ENCODE measurements around the gene ANKRD16. TPM values are rescaled to one million over a fixed set of nuclear protein-coding genes. Genes with fewer than 3 reads are reported as not detected.
A peak's percentile ranks its signal among the peaks of the same experiment; 100 is the strongest.

ANKRD16 gene
- total RNA-seq, 1 experiment from 2014 or later = 12.2 TPM

DNA sequence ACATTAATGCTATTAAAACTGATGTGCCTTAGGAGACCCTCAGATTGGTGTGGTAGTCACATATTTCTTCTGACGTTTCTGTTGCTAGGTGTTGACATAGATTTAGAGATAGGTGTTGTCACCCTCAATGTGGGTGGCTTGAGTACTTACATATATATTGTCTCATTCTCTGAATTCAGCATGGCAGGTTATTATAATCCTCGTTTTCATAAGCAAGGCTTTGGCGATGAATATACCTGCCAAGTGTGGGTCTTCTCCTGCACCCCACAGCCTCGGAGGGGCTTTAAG, 7.3 kb upstream of the ANKRD16 start:
- H3K4me3 Mint-ChIP-seq = no peak overlapping the region
- POLR2A ChIA-PET = no interaction called here
- peaks cover 6% of the 10 kb centered on the region for H3K4me1 Mint-ChIP-seq
- H3K27ac Mint-ChIP-seq = no peak overlapping the region
- peaks cover 8% of the 10 kb centered on the region; the same call in 1 of the 2 replicates for H3K9me3 Mint-ChIP-seq
- TF ChIP-seq, protein P1, sequence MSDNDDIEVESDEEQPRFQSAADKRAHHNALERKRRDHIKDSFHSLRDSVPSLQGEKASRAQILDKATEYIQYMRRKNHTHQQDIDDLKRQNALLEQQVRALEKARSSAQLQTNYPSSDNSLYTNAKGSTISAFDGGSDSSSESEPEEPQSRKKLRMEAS (CRISPR knock-in tag; IDR thresholded peaks at IDR 0.05) = no peak
- TF ChIP-seq, protein P2, sequence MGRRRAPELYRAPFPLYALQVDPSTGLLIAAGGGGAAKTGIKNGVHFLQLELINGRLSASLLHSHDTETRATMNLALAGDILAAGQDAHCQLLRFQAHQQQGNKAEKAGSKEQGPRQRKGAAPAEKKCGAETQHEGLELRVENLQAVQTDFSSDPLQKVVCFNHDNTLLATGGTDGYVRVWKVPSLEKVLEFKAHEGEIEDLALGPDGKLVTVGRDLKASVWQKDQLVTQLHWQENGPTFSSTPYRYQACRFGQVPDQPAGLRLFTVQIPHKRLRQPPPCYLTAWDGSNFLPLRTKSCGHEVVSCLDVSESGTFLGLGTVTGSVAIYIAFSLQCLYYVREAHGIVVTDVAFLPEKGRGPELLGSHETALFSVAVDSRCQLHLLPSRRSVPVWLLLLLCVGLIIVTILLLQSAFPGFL (CRISPR knock-in tag; IDR thresholded peaks at IDR 0.05; ENCODE audit: borderline replicate concordance) = no peak
- TF ChIP-seq GTF2I (CRISPR knock-in tag; conservative IDR thresholded peaks at IDR 0.05) (no peak), ZNF416 (CRISPR knock-in tag; IDR thresholded peaks at IDR 0.05) (no peak), JAZF1 (CRISPR knock-in tag; IDR thresholded peaks at IDR 0.05) (no peak), TP53 (CRISPR knock-in tag; IDR thresholded peaks at IDR 0.05) (no peak), ZBTB21 (CRISPR knock-in tag; IDR thresholded peaks at IDR 0.05; ENCODE audit: borderline replicate concordance) (no peak), ATF1 (CRISPR knock-in tag; IDR thresholded peaks at IDR 0.05) (no peak), JUN (CRISPR knock-in tag; IDR thresholded peaks at IDR 0.05) (no peak), ZNF138 (CRISPR knock-in tag; conservative IDR thresholded peaks at IDR 0.05) (no peak), CBFB (CRISPR knock-in tag; IDR thresholded peaks at IDR 0.05; ENCODE audit: low read depth) (no peak), NR1H2 (CRISPR knock-in tag; IDR thresholded peaks at IDR 0.05) (no peak), EMX1 (CRISPR knock-in tag; IDR thresholded peaks at IDR 0.05) (no peak)
- TF ChIP-seq, protein P3, sequence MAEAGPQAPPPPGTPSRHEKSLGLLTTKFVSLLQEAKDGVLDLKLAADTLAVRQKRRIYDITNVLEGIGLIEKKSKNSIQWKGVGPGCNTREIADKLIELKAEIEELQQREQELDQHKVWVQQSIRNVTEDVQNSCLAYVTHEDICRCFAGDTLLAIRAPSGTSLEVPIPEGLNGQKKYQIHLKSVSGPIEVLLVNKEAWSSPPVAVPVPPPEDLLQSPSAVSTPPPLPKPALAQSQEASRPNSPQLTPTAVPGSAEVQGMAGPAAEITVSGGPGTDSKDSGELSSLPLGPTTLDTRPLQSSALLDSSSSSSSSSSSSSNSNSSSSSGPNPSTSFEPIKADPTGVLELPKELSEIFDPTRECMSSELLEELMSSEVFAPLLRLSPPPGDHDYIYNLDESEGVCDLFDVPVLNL (CRISPR knock-in tag; IDR thresholded peaks at IDR 0.05; ENCODE audit: borderline replicate concordance, low read depth) = no peak
- TF ChIP-seq, protein P4, sequence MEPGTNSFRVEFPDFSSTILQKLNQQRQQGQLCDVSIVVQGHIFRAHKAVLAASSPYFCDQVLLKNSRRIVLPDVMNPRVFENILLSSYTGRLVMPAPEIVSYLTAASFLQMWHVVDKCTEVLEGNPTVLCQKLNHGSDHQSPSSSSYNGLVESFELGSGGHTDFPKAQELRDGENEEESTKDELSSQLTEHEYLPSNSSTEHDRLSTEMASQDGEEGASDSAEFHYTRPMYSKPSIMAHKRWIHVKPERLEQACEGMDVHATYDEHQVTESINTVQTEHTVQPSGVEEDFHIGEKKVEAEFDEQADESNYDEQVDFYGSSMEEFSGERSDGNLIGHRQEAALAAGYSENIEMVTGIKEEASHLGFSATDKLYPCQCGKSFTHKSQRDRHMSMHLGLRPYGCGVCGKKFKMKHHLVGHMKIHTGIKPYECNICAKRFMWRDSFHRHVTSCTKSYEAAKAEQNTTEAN (CRISPR knock-in tag; IDR thresholded peaks at IDR 0.05) = no peak
- H3K36me3 Mint-ChIP-seq = peaks cover 34% of the 10 kb centered on the region
- CTCF ChIA-PET = no interaction called here
- H3K27me3 Mint-ChIP-seq (ENCODE audit: low read depth) = no peaks in the 10 kb centered on the region
- DNase-seq (ENCODE audit: low spot score) = no peak
- ATAC-seq = no peak

DNA sequence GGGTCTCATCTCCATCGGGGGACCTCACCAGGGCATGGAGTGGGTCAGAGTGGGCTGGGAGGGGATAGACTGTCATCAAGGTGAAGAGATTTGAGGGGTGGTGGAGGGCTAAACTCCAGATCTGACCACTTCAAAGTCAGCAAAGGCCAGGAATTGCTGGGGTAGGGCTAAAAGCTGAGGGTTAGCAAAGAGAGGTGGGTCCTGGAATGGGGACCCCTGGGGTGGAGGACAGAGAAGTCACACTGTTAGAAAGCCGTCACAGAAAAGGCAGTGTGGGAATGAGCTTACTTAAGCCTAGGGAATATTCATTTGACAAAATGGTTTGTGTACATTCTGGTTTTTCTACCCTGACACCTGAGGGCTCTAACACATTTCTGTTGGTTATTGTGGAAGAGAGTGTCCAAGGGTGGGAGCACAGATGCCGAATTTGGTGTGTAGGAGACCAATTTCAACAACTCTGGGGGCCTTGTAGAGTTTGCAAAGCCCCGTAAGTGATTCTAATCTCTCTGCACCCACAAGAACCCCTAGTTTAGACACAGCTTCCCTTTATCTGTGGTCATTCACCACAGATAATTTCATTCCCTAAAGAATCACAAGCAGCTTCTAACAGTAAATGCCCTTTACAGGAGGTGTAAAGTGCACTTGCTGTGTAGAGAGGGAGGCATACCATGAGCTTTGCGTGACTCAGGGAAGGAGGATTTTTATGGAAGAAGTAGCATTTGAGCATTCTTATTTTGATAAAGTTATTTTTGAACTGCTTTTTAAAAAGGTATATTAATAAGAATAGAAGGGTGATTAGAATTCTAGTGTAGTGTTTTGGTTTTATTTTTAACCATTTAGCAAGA, 6.7 kb upstream of the ANKRD16 start:
- H3K4me1 Mint-ChIP-seq = peaks cover 9% of the 10 kb centered on the region
- H3K36me3 Mint-ChIP-seq = peaks cover 34% of the 10 kb centered on the region
- ChIA-PET POLR2A (no interaction called here), CTCF (no interaction called here)
- no peak overlapping the region for H3K4me3 Mint-ChIP-seq
- ATAC-seq = peak; percentile 26; the same call in 1 of the 2 replicates
- H3K27me3 Mint-ChIP-seq (ENCODE audit: low read depth) = no peaks in the 10 kb centered on the region
- peak overlapping the region; percentile 82 for H3K27ac Mint-ChIP-seq
- peaks cover 8% of the 10 kb centered on the region; the same call in 1 of the 2 replicates for H3K9me3 Mint-ChIP-seq
- DNase-seq (ENCODE audit: low spot score) = no peak
- TF ChIP-seq FOXJ3 (CRISPR knock-in tag; IDR thresholded peaks at IDR 0.05; ENCODE audit: borderline replicate concordance) (no peak), SP1 (CRISPR knock-in tag; conservative IDR thresholded peaks at IDR 0.05) (no peak), ZNF263 (CRISPR knock-in tag; IDR thresholded peaks at IDR 0.05; ENCODE audit: low read depth) (no peak), NR3C1 (CRISPR knock-in tag; conservative IDR thresholded peaks at IDR 0.05; ENCODE audit: low read depth) (no peak), SMAD4 (CRISPR knock-in tag; IDR thresholded peaks at IDR 0.05) (no peak), ZNF219 (CRISPR knock-in tag; IDR thresholded peaks at IDR 0.05; ENCODE audit: borderline replicate concordance) (no peak), TP53 (CRISPR knock-in tag; IDR thresholded peaks at IDR 0.05) (no peak), TCF7 (CRISPR knock-in tag; IDR thresholded peaks at IDR 0.05; ENCODE audit: low read depth) (no peak), NR2C2 (CRISPR knock-in tag; IDR thresholded peaks at IDR 0.05) (no peak)
- TF ChIP-seq, protein P5, sequence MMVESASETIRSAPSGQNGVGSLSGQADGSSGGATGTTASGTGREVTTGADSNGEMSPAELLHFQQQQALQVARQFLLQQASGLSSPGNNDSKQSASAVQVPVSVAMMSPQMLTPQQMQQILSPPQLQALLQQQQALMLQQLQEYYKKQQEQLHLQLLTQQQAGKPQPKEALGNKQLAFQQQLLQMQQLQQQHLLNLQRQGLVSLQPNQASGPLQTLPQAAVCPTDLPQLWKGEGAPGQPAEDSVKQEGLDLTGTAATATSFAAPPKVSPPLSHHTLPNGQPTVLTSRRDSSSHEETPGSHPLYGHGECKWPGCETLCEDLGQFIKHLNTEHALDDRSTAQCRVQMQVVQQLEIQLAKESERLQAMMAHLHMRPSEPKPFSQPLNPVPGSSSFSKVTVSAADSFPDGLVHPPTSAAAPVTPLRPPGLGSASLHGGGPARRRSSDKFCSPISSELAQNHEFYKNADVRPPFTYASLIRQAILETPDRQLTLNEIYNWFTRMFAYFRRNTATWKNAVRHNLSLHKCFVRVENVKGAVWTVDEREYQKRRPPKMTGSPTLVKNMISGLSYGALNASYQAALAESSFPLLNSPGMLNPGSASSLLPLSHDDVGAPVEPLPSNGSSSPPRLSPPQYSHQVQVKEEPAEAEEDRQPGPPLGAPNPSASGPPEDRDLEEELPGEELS (CRISPR knock-in tag; IDR thresholded peaks at IDR 0.05) = no peak
- TF ChIP-seq, protein P6, sequence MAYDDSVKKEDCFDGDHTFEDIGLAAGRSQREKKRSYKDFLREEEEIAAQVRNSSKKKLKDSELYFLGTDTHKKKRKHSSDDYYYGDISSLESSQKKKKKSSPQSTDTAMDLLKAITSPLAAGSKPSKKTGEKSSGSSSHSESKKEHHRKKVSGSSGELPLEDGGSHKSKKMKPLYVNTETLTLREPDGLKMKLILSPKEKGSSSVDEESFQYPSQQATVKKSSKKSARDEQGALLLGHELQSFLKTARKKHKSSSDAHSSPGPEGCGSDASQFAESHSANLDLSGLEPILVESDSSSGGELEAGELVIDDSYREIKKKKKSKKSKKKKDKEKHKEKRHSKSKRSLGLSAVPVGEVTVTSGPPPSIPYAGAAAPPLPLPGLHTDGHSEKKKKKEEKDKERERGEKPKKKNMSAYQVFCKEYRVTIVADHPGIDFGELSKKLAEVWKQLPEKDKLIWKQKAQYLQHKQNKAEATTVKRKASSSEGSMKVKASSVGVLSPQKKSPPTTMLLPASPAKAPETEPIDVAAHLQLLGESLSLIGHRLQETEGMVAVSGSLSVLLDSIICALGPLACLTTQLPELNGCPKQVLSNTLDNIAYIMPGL (CRISPR knock-in tag; IDR thresholded peaks at IDR 0.05) = no peak
- TF ChIP-seq, protein P7, sequence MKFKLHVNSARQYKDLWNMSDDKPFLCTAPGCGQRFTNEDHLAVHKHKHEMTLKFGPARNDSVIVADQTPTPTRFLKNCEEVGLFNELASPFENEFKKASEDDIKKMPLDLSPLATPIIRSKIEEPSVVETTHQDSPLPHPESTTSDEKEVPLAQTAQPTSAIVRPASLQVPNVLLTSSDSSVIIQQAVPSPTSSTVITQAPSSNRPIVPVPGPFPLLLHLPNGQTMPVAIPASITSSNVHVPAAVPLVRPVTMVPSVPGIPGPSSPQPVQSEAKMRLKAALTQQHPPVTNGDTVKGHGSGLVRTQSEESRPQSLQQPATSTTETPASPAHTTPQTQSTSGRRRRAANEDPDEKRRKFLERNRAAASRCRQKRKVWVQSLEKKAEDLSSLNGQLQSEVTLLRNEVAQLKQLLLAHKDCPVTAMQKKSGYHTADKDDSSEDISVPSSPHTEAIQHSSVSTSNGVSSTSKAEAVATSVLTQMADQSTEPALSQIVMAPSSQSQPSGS (CRISPR knock-in tag; IDR thresholded peaks at IDR 0.05; ENCODE audit: borderline replicate concordance, low read depth) = no peak

Data from WTC11 (cell line).